Prostate gland (tissue), 2 donors: Measurements from ENCODE around the gene MYCBPAP. TPM values are rescaled to one million over a fixed set of nuclear protein-coding genes. Genes with fewer than 3 reads are reported as not detected.
A peak's percentile ranks its signal among the peaks of the same experiment; 100 is the strongest.

Experiments
- DNase-seq: peaks from one replicate; pipeline ENCODE4 v3.0.0-alpha.2; 2019; ENCODE audit warnings: low spot score
- H3K27ac ChIP-seq, 2 donors: fragments of 200-600 bp; sonication (generic); 2 replicates each; pipeline ENCODE4 v1.5.1; 2017 to 2019
- H3K27me3 ChIP-seq: fragments of 200-600 bp; sonication (generic); replicated peaks from 2 replicates; pipeline ENCODE4 v1.5.1; 2019; ENCODE audit not compliant: insufficient read depth
- H3K36me3 ChIP-seq, 2 donors: fragments of 200-600 bp; sonication (generic); 1 replicate in 1 of 2; 2 replicates in 1 of 2; pipeline versions ENCODE4 v1.5.1 to v1.8.1; 2017 to 2019
- H3K4me1 ChIP-seq: fragments of 200-600 bp; sonication (generic); replicated peaks from 2 replicates; pipeline ENCODE4 v1.5.1; 2019
- H3K4me3 ChIP-seq, 2 donors: fragments of 200-600 bp; sonication (generic); 2 replicates each; pipeline ENCODE4 v1.5.1; 2017 to 2019
- H3K9me3 ChIP-seq: fragments of 200-600 bp; sonication (generic); 2 replicates; pipeline ENCODE4 v1.5.1; 2017
- CTCF ChIP-seq, 4 experiments: fragments of 200-600 bp in 2 of 4; fragments of 450-650 bp in 2 of 4; sonication (generic) in 2 of 4; IDR thresholded peaks; 1 replicate in 3 of 4; 2 replicates in 1 of 4; pipeline ENCODE4 v1.5.1; 2016 to 2019; ENCODE audit warnings: antibody characterized with exemption in 4 of 4, mild to moderate bottlenecking in 2 of 4, moderate library complexity in 2 of 4
- POLR2A ChIP-seq: fragments of 450-650 bp; IDR thresholded peaks from one replicate; pipeline ENCODE4 v1.6.1; 2016; ENCODE audit warnings: antibody characterized with exemption, mild to moderate bottlenecking
- POLR2AphosphoS5 ChIP-seq: sonication (generic); formaldehyde crosslinking; IDR thresholded peaks from one replicate; pipeline ENCODE4 v1.6.1; 2017; ENCODE audit warnings: antibody characterized with exemption
- WGBS: methylation state at CpG from one replicate; pipeline ENCODE4 v1.1.5; 2018; 5-methylcytosine and 5-hydroxymethylcytosine counted together
- intact Hi-C: fragments of 100-400 bp; cut with DNase I; formaldehyde crosslinking; loops from one replicate; pipeline ENCODE4 v1.14.2; 2022
- total RNA-seq, 2 donors: library from RNA; depleted of rRNA; stranded (reverse); fragments of >200 nt; gene quantifications; one replicate each; pipeline ENCODE4 v1.1.0, GENCODE V29; 2016

Gene MYCBPAP
- total RNA-seq, 2 donors from 2014 or later: 0.14 to 12.6 TPM

GRCh38 chr17:50476545-50477315 lies 31.5 kb upstream of the MYCBPAP start:
- TF ChIP-seq POLR2A (no peak), POLR2AphosphoS5 (no peak)
- Histone ChIP-seq H3K36me3 (no peaks in the 10 kb centered on the region), H3K27me3 (no peaks in the 10 kb centered on the region), H3K9me3 (no peaks in the 10 kb centered on the region), H3K4me1 (peaks cover 6% of the 10 kb centered on the region), H3K27ac (no peak overlapping the region), H3K4me3 (no peak overlapping the region)
- WGBS: 74% methylated on average over 18 of the region's 18 CpGs
- DNase-seq: no peak
- intact Hi-C loops: no loop called here

GRCh38 chr17:50477976-50478375 lies 30.3 kb upstream of the MYCBPAP start:
- H3K4me3 ChIP-seq: peak overlapping the region in 1 of 2 donors; percentile 63
- DNase-seq: no peak
- intact Hi-C loops: no loop called here

GRCh38 chr17:50478391-50479381 lies 29.6 kb upstream of the MYCBPAP start, which contains the start of gene RSAD1:
Gene RSAD1, plus strand, starts transcription at chr17:50478860. Its CDS starts 25 bp downstream, at chr17:50478885.
- H3K27me3 ChIP-seq: no peaks in the 10 kb centered on the region
- H3K4me1 ChIP-seq: peaks cover 6% of the 10 kb centered on the region
- peak within 1 kb of the TSS; percentile 49 to 63 for H3K4me3 ChIP-seq
- peak; percentile 72 for TF ChIP-seq POLR2A
- no peak for TF ChIP-seq POLR2AphosphoS5
- TF ChIP-seq CTCF (IDR thresholded peaks at IDR 0.05): peak; percentile 88 to 98 (median 94)
- under 1% methylated on average over 46 of the region's 75 CpGs for WGBS
- peak within 1 kb of the TSS; percentile 80 to 82 for H3K27ac ChIP-seq
- no peaks in the 10 kb centered on the region for H3K36me3 ChIP-seq
- intact Hi-C loops: no loop called here
- DNase-seq: peak; percentile 83
- H3K9me3 ChIP-seq: no peaks in the 10 kb centered on the region

More at GRCh38 chr17:50477976-50478375, 30.3 kb upstream of the MYCBPAP start:
- H3K9me3 ChIP-seq: no peaks in the 10 kb centered on the region
- H3K36me3 ChIP-seq: no peaks in the 10 kb centered on the region
- 83% methylated on average over 7 of the region's 7 CpGs for WGBS
- TF ChIP-seq POLR2A: no peak
- TF ChIP-seq POLR2AphosphoS5: no peak
- no peak for TF ChIP-seq CTCF (IDR thresholded peaks at IDR 0.05)
- peaks cover 6% of the 10 kb centered on the region for H3K4me1 ChIP-seq
- H3K27ac ChIP-seq: peak overlapping the region; percentile 80 to 82
- no peaks in the 10 kb centered on the region for H3K27me3 ChIP-seq

- H3K36me3 ChIP-seq: no peaks in the 10 kb centered on the region
- H3K9me3 ChIP-seq: no peaks in the 10 kb centered on the region
- peak overlapping the region; percentile 80 to 82 for H3K27ac ChIP-seq
- WGBS: 13% methylated on average over 19 of the region's 19 CpGs
- intact Hi-C loops: loop anchor here (5.0 kb wide), 2 partner anchors 208 to 363 kb away; no protein-coding TSS in a partner anchor
- H3K4me1 ChIP-seq: peaks cover 6% of the 10 kb centered on the region
- no peaks in the 10 kb centered on the region for H3K27me3 ChIP-seq
- TF ChIP-seq POLR2AphosphoS5: no peak
- peak; percentile 24 to 61 (median 56) for TF ChIP-seq CTCF (IDR thresholded peaks at IDR 0.05)
- no peak for TF ChIP-seq POLR2A
- peak overlapping the region; percentile 49 to 63 for H3K4me3 ChIP-seq
- DNase-seq: peak; percentile 79
Measured at GRCh38 chr17:50479522-50480141, 28.6 kb upstream of the MYCBPAP start.
